ENCODE measurements around the gene ZNF521.

- no peak for TF ChIP-seq REST (IDR thresholded peaks at IDR 0.05; ENCODE audit: low read depth)
- no peak for TF ChIP-seq FOXM1 (IDR thresholded peaks at IDR 0.05; ENCODE audit: borderline replicate concordance, low read depth)
- no peak for TF ChIP-seq EP300 (IDR thresholded peaks at IDR 0.05; ENCODE audit: borderline replicate concordance)
- TF ChIP-seq TAF1 (IDR thresholded peaks at IDR 0.05; ENCODE audit: low read depth): no peak
- TF ChIP-seq RAD21 (IDR thresholded peaks at IDR 0.05; ENCODE audit: low read depth): no peak
- no peak for TF ChIP-seq YY1 (IDR thresholded peaks at IDR 0.05; ENCODE audit: low read depth)
- TF ChIP-seq MAX (IDR thresholded peaks at IDR 0.05): no peak
- no peak for TF ChIP-seq CREB1 (IDR thresholded peaks at IDR 0.05; ENCODE audit: low read depth)
These were observed 238.4 kb downstream of the ZNF521 start for GRCh38 chr18:25113566-25113965.
